ENCODE data around the gene ANKLE2. TPM values are rescaled to one million over a fixed set of nuclear protein-coding genes. Genes with fewer than 3 reads are reported as not detected.
"Not testable (repeated sequence)": the region's sequence is repeated elsewhere in the genome, so short reads cannot be mapped to it uniquely, and the experiment has no call there.

Gene ANKLE2
- polyA plus RNA-seq, 2 of the 4 experiments (the other 2 are of a cell fraction): 70.7 to 103 TPM

- Histone ChIP-seq H3K4me3 (no peak overlapping the region), H3K27ac (no peak overlapping the region), H3K4me2 (no peak overlapping the region), H3K4me1 (no peaks in the 10 kb centered on the region), H3K9me3 (no peaks in the 10 kb centered on the region)
- POLR2A ChIA-PET: no interaction called here
- ATAC-seq (no peak), DNase-seq (ENCODE audit: low read depth in 1 of 2, low spot score in 1 of 2) (no peak), FAIRE-seq (no peak)
- 98% methylated on average over 14 of the region's 20 CpGs for WGBS (ENCODE audit: missing lambda C conversion rate)
- TF ChIP-seq NPAS2 (CRISPR knock-in tag; IDR thresholded peaks at IDR 0.05; ENCODE audit: borderline replicate concordance) (no peak), NR3C1 (IDR thresholded peaks at IDR 0.05) (no peak), CEBPB (IDR thresholded peaks at IDR 0.05) (no peak), HES2 (IDR thresholded peaks at IDR 0.05) (no peak)
- TF ChIP-seq, protein P1, sequence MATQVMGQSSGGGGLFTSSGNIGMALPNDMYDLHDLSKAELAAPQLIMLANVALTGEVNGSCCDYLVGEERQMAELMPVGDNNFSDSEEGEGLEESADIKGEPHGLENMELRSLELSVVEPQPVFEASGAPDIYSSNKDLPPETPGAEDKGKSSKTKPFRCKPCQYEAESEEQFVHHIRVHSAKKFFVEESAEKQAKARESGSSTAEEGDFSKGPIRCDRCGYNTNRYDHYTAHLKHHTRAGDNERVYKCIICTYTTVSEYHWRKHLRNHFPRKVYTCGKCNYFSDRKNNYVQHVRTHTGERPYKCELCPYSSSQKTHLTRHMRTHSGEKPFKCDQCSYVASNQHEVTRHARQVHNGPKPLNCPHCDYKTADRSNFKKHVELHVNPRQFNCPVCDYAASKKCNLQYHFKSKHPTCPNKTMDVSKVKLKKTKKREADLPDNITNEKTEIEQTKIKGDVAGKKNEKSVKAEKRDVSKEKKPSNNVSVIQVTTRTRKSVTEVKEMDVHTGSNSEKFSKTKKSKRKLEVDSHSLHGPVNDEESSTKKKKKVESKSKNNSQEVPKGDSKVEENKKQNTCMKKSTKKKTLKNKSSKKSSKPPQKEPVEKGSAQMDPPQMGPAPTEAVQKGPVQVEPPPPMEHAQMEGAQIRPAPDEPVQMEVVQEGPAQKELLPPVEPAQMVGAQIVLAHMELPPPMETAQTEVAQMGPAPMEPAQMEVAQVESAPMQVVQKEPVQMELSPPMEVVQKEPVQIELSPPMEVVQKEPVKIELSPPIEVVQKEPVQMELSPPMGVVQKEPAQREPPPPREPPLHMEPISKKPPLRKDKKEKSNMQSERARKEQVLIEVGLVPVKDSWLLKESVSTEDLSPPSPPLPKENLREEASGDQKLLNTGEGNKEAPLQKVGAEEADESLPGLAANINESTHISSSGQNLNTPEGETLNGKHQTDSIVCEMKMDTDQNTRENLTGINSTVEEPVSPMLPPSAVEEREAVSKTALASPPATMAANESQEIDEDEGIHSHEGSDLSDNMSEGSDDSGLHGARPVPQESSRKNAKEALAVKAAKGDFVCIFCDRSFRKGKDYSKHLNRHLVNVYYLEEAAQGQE (IDR thresholded peaks at IDR 0.05): no peak
- CTCF ChIA-PET: interaction anchor here (0.8 to 2.7 kb wide), 2 partner anchors 9 to 11 kb away, joined by 3 to 13 read pairs; no protein-coding TSS in a partner anchor
Measured at GRCh38 chr12:132777614-132778013, 16.0 kb upstream of the ANKLE2 start.

DNA sequence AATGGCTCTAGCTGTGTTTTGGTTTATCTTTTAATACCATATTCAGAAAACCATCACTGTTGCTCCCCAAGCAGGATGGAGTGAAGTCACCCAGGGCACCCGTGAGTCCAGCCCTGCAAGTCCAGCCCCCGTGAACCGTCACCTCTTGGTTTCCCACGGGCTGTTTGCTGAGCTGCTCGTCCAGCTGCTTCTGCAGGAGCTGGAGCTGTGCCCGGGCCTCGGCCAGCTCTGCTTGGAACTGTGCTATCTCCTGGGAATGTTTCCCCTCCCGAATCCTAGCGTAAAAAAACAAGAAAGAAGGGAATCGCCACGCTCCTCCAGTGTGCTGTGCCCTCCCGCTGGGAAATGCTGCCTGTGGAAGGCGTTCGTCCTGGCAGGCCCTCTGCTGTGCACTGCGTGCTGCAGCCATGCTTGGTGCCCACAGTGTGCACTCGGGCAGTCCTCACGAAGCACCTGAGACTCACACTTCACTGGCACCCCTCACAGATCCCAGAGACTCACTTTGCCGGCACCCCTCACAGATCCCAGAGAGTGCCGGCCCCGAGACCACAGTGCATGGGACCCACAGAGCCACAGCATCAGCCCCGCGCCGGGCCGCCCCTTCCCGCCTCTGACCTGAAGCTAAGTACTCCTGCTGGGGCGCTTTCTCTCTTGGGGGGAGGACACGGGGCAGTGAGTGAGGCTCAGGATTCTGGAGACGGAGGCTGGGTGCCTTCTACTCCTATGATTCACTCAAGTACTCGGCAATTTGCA lies 15.4 kb upstream of the ANKLE2 start:
- ATAC-seq (no peak), FAIRE-seq (no peak), DNase-seq (ENCODE audit: low read depth in 1 of 2, low spot score in 1 of 2) (no peak)
- Histone ChIP-seq H3K4me3 (no peak overlapping the region), H3K4me1 (no peaks in the 10 kb centered on the region), H3K9me3 (no peaks in the 10 kb centered on the region), H3K27ac (no peak overlapping the region), H3K4me2 (no peak overlapping the region)
- no peak for TF ChIP-seq PHF8 (IDR thresholded peaks at IDR 0.05; ENCODE audit: borderline replicate concordance, low read depth)
- TF ChIP-seq E2F6 (IDR thresholded peaks at IDR 0.05; ENCODE audit: borderline replicate concordance, low read depth): no peak
- TF ChIP-seq CBX8 (IDR thresholded peaks at IDR 0.05): no peak
- no peak for TF ChIP-seq HEYL (CRISPR knock-in tag; IDR thresholded peaks at IDR 0.05)
- TF ChIP-seq PBX3 (IDR thresholded peaks at IDR 0.05): no peak
- POLR2A ChIA-PET: no interaction called here
- CTCF ChIA-PET: interaction anchor here (0.8 to 2.7 kb wide), 2 partner anchors 9 to 12 kb away, joined by 3 to 13 read pairs; no protein-coding TSS in a partner anchor
- 94% methylated on average over 29 of the region's 29 CpGs for WGBS (ENCODE audit: missing lambda C conversion rate)

DNA sequence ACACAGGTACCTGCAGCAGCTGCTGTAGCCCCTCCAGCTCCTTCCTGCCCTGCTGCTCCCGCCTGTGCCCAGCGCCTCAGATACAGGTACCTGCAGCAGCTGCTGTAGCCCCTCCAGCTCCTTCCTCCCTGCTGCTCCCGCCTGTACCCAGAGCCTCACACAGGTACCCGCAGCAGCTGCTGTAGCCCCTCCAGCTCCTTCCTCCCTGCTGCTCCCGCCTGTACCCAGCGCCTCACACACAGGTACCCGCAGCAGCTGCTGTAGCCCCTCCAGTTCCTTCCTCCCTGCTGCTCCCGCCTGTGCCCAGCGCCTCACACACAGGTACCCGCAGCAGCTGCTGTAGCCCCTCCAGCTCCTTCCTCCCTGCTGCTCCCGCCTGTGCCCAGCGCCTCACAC lies 14.6 kb upstream of the ANKLE2 start:
- DNase-seq (ENCODE audit: low read depth in 1 of 2, low spot score in 1 of 2); H3K4me2 ChIP-seq; ATAC-seq; H3K4me3 ChIP-seq; H3K4me1 ChIP-seq; FAIRE-seq; POLR2A ChIA-PET; H3K27ac ChIP-seq; H3K9me3 ChIP-seq: not testable (repeated sequence)
- WGBS (ENCODE audit: missing lambda C conversion rate): 92% methylated on average over 12 of the region's 12 CpGs
- CTCF ChIA-PET: interaction anchor here (0.9 to 2.7 kb wide), 2 partner anchors 8 to 16 kb away, joined by 3 to 13 read pairs; no protein-coding TSS in a partner anchor

DNA sequence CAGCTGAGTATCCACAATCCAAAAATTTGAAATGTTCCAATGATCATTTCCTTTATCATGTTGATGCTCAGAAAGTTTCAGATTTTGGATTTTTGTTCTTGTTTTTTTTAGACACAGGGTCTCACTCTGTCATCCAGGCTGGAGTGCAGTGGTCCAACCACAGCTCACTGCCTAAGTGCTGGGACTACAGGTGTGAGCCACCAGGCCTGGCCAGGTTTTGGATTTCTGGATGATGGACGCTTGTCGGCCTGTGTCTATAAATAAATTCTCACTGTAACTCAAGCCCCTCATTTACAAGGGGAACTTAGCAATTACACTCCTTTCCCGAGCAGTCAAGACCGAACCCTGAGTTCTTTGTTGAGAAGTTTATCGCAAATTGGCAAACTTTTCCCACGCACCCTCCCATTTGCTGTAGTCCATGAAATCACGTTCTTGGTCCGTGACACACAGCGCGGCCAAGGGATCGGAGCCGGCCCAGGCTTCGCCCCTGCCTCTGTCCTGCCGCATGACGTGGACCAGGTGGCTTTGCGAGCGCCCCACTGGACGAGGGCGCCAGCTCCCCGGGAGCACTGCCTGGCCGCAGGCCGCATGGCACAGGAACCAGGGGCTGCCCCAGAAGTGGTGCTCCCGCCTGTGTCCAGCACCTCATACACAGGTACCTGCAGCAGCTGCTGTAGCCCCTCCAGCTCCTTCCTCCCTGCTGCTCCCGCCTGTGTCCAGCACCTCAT lies 14.0 kb upstream of the ANKLE2 start:
- POLR2A ChIA-PET: no interaction called here
- 98% methylated on average over 24 of the region's 24 CpGs for WGBS (ENCODE audit: missing lambda C conversion rate)
- no peak for ATAC-seq
- no peak for DNase-seq (ENCODE audit: low read depth in 1 of 2, low spot score in 1 of 2)
- no peaks in the 10 kb centered on the region for H3K9me3 ChIP-seq
- no peak for FAIRE-seq
- H3K4me3 ChIP-seq: no peak overlapping the region
- no peaks in the 10 kb centered on the region for H3K4me1 ChIP-seq
- CTCF ChIA-PET: interaction anchor here (0.9 to 2.7 kb wide), 3 partner anchors 7 to 15 kb away, joined by 3 to 13 read pairs (median 4); no protein-coding TSS in a partner anchor
- H3K4me2 ChIP-seq: no peak overlapping the region
- no peak overlapping the region for H3K27ac ChIP-seq
- no peak for TF ChIP-seq HOXB5 (CRISPR knock-in tag; IDR thresholded peaks at IDR 0.05)
- no peak for TF ChIP-seq RCOR1 (IDR thresholded peaks at IDR 0.05; ENCODE audit: low read depth, low read length)
- no peak for TF ChIP-seq ZNF302 (CRISPR knock-in tag; IDR thresholded peaks at IDR 0.05)
- TF ChIP-seq ATOH8 (CRISPR knock-in tag; IDR thresholded peaks at IDR 0.05; ENCODE audit: low read depth): no peak
- no peak for TF ChIP-seq SREBF2 (IDR thresholded peaks at IDR 0.05)
- no peak for TF ChIP-seq BCL3 (IDR thresholded peaks at IDR 0.05)
- no peak for TF ChIP-seq FOSL2 (IDR thresholded peaks at IDR 0.05)
- no peak for TF ChIP-seq FOSL2 (CRISPR knock-in tag; IDR thresholded peaks at IDR 0.05)
- no peak for TF ChIP-seq ESRRA (IDR thresholded peaks at IDR 0.05; ENCODE audit: borderline replicate concordance, low read length)
- TF ChIP-seq E2F6 (IDR thresholded peaks at IDR 0.05; ENCODE audit: borderline replicate concordance, low read depth): no peak

All from A549 (cell line).